GM18909 (cell line): ENCODE data around the gene GPR87.

ENCODE experiments used
- ATAC-seq: cut with Tn5 transposase; IDR thresholded peaks from one replicate; pipeline ENCODE4 v1.9.1; 2021; ENCODE audit warnings: mild to moderate bottlenecking; ENCODE audit not compliant: unreplicated experiment, poor library complexity

Gene GPR87

GRCh38 chr3:151318991-151319390 is 2.4 kb upstream of the GPR87 start:
- no peak for ATAC-seq

GRCh38 chr3:151318313-151318712 is 1.7 kb upstream of the GPR87 start:
- no peak for ATAC-seq

- ATAC-seq, result no peak
Measured at GRCh38 chr3:151315846-151316245, 774 bp downstream of the GPR87 start.

GRCh38 chr3:151315136-151315535 is 1.5 kb downstream of the GPR87 start:
- no peak for ATAC-seq

- no peak for ATAC-seq
Measured at GRCh38 chr3:151314593-151314992, 2.0 kb downstream of the GPR87 start.

GRCh38 chr3:151314137-151314536 is 2.5 kb downstream of the GPR87 start:
- ATAC-seq, result no peak

GRCh38 chr3:151312972-151313371 is 3.6 kb downstream of the GPR87 start:
- ATAC-seq, result no peak

GRCh38 chr3:151309566-151309965 is 7.1 kb downstream of the GPR87 start:
- ATAC-seq, result no peak

- no peak for ATAC-seq
Measured at GRCh38 chr3:151307583-151308488, 8.8 kb downstream of the GPR87 start.

- ATAC-seq, result no peak
Measured at GRCh38 chr3:151307131-151307530, 9.5 kb downstream of the GPR87 start.

GRCh38 chr3:151306168-151306810 is 10.3 kb downstream of the GPR87 start:
- no peak for ATAC-seq

GRCh38 chr3:151305775-151306151 is 10.9 kb downstream of the GPR87 start:
- no peak for ATAC-seq

GRCh38 chr3:151305060-151305774 is 11.4 kb downstream of the GPR87 start:
- no peak for ATAC-seq

- ATAC-seq, result no peak
Measured at GRCh38 chr3:151303751-151304150, 12.9 kb downstream of the GPR87 start.

- no peak for ATAC-seq
Measured at GRCh38 chr3:151301787-151302186, 14.8 kb downstream of the GPR87 start.

- ATAC-seq, result no peak
Measured at GRCh38 chr3:151300539-151300938, 16.1 kb downstream of the GPR87 start.

- ATAC-seq, result no peak
Measured at GRCh38 chr3:151299006-151299405, 17.6 kb downstream of the GPR87 start.

GRCh38 chr3:151297429-151297828 is 19.2 kb downstream of the GPR87 start:
- ATAC-seq, result no peak

- ATAC-seq, result no peak
Measured at GRCh38 chr3:151296226-151296625, 20.4 kb downstream of the GPR87 start.

GRCh38 chr3:151293127-151293526 is 23.5 kb downstream of the GPR87 start:
- ATAC-seq, result no peak

GRCh38 chr3:151290673-151291072 is 25.9 kb downstream of the GPR87 start:
- no peak for ATAC-seq
